ENCODE measurements around the gene CCDC110.

- no peak for TF ChIP-seq CTCF (IDR thresholded peaks at IDR 0.05; ENCODE audit: insufficient read depth, low read length)
- TF ChIP-seq POLR2AphosphoS5 (IDR thresholded peaks at IDR 0.05; ENCODE audit: low read depth) = no peak
- no peak for TF ChIP-seq REST (IDR thresholded peaks at IDR 0.05; ENCODE audit: insufficient replicate concordance, low read depth)
Observed at GRCh38 chr4:185441479-185441878, 30.1 kb downstream of the CCDC110 start.
